NT2/D1 (cell line): ENCODE measurements around the gene DTNB.

Experiments used
- YY1 ChIP-seq: IDR thresholded peaks from 2 replicates; pipeline ENCODE4 v1.6.1; 2011; ENCODE audit not compliant: insufficient read length, insufficient read depth
- ZNF274 ChIP-seq: IDR thresholded peaks from 2 replicates; pipeline ENCODE4 v1.6.1; 2011; ENCODE audit warnings: mild to moderate bottlenecking, low read depth, low read length

- no peak for TF ChIP-seq ZNF274
- no peak for TF ChIP-seq YY1
Measured at GRCh38 chr2:25606892-25607291, 66.5 kb downstream of the DTNB start.
